HG03342 (cell line): Measurements from ENCODE around the gene RNF224.

Experiments used
- ATAC-seq: cut with Tn5 transposase; IDR thresholded peaks from one replicate; pipeline ENCODE4 v1.9.1; 2021; ENCODE audit warnings: mild to moderate bottlenecking, moderate library complexity; ENCODE audit not compliant: unreplicated experiment

The RNF224 gene

GRCh38 chr9:137225699-137226331 is 1.5 kb upstream of the RNF224 start:
- no peak for ATAC-seq

GRCh38 chr9:137226338-137227053 is 806 bp upstream of the RNF224 start:
- ATAC-seq: no peak

- no peak for ATAC-seq
These were observed 677 bp downstream of the RNF224 start for GRCh38 chr9:137227853-137228505.

GRCh38 chr9:137228506-137228967 is 1.2 kb downstream of the RNF224 start:
- ATAC-seq: no peak

- no peak for ATAC-seq
These were observed 1.9 kb downstream of the RNF224 start for GRCh38 chr9:137228968-137229896.

GRCh38 chr9:137229903-137230704 is 2.8 kb downstream of the RNF224 start:
- no peak for ATAC-seq

- ATAC-seq: no peak
These were observed 3.5 kb downstream of the RNF224 start, which contains the start of gene SLC34A3 for GRCh38 chr9:137230705-137231371. Gene SLC34A3 (plus strand): TSS chr9:137230901. CDS start chr9:137231703, 802 bp downstream.

GRCh38 chr9:137231372-137232039 is 4.2 kb downstream of the RNF224 start:
- no peak for ATAC-seq

GRCh38 chr9:137232101-137232500 is 4.8 kb downstream of the RNF224 start:
- no peak for ATAC-seq

- ATAC-seq: no peak
These were observed 5.2 kb downstream of the RNF224 start for GRCh38 chr9:137232510-137232909.

- ATAC-seq: no peak
These were observed 6.1 kb downstream of the RNF224 start for GRCh38 chr9:137233143-137233980.

GRCh38 chr9:137234055-137234697 is 6.9 kb downstream of the RNF224 start:
- no peak for ATAC-seq

- ATAC-seq: no peak
These were observed 7.6 kb downstream of the RNF224 start for GRCh38 chr9:137234758-137235423.

GRCh38 chr9:137235424-137236237 is 8.3 kb downstream of the RNF224 start:
- ATAC-seq: no peak

- no peak for ATAC-seq
These were observed 9.1 kb downstream of the RNF224 start for GRCh38 chr9:137236238-137236935.
